Liver (tissue), 9 donors: ENCODE results near the gene GLYAT. TPM values are rescaled to one million over a fixed set of nuclear protein-coding genes. Genes with fewer than 3 reads are reported as not detected.

ENCODE experiments used
- DNase-seq: peaks from one replicate; pipeline ENCODE4 v3.0.0-alpha.2; 2017; ENCODE audit warnings: low spot score
- H3K27ac ChIP-seq, 2 donors: one replicate each; pipeline ENCODE4 v1.7.0; 2013; ENCODE audit warnings: inconsistent platforms in 2 of 2, low read length in 2 of 2, control low read depth in 1 of 2, low read depth in 1 of 2, mild to moderate bottlenecking in 1 of 2
- H3K27me3 ChIP-seq, 4 donors: one replicate each; pipeline versions ENCODE4 v1.6.1 to v1.7.0; 2013; ENCODE audit warnings: low read length in 3 of 4, inconsistent platforms in 1 of 4, mild to moderate bottlenecking in 1 of 4, moderate library complexity in 1 of 4; ENCODE audit not compliant: control insufficient read depth in 4 of 4, insufficient read depth in 4 of 4
- H3K36me3 ChIP-seq, 4 donors: one replicate each; pipeline versions ENCODE4 v1.6.1 to v1.7.0; 2013; ENCODE audit warnings: low read length in 3 of 4, mild to moderate bottlenecking in 3 of 4, low read depth in 1 of 4, moderate library complexity in 1 of 4; ENCODE audit not compliant: control insufficient read depth in 4 of 4, insufficient read depth in 3 of 4
- H3K4me1 ChIP-seq, 4 donors: one replicate each; pipeline versions ENCODE4 v1.6.1 to v1.7.0; 2013; ENCODE audit warnings: low read length in 3 of 4, mild to moderate bottlenecking in 3 of 4, moderate library complexity in 1 of 4; ENCODE audit not compliant: control insufficient read depth in 4 of 4, insufficient read depth in 4 of 4
- H3K4me3 ChIP-seq, 3 donors: one replicate each; pipeline versions ENCODE4 v1.6.1 to v1.7.0; 2013; ENCODE audit warnings: low read length in 3 of 3, control low read depth in 1 of 3, low read depth in 1 of 3, mild to moderate bottlenecking in 1 of 3
- H3K9ac ChIP-seq, 2 donors: one replicate each; pipeline ENCODE4 v1.7.0; 2013; ENCODE audit warnings: low read length in 2 of 2, mild to moderate bottlenecking in 2 of 2, moderate library complexity in 2 of 2, control low read depth in 1 of 2, low read depth in 1 of 2
- H3K9me3 ChIP-seq, 4 donors: one replicate each; pipeline versions ENCODE4 v1.6.1 to v1.7.0; 2013; ENCODE audit warnings: low read length in 3 of 4; ENCODE audit not compliant: control insufficient read depth in 4 of 4
- EGR1 ChIP-seq, 2 donors: IDR thresholded peaks; 2 replicates each; pipeline ENCODE4 v1.6.1; 2016 to 2018; ENCODE audit warnings: antibody characterized with exemption in 2 of 2, low read depth in 2 of 2
- FOXA1 ChIP-seq: IDR thresholded peaks from 2 replicates; pipeline ENCODE4 v1.6.1; 2016; ENCODE audit warnings: antibody characterized with exemption
- FOXA2 ChIP-seq: IDR thresholded peaks from 2 replicates; pipeline ENCODE4 v1.6.1; 2016; ENCODE audit warnings: antibody characterized with exemption
- GABPA ChIP-seq, 2 donors: IDR thresholded peaks in 1 of 2; conservative IDR thresholded peaks in 1 of 2; 2 replicates each; pipeline ENCODE4 v1.6.1; 2016; ENCODE audit warnings: antibody characterized with exemption in 2 of 2, mild to moderate bottlenecking in 1 of 2, moderate library complexity in 1 of 2
- HNF4A ChIP-seq, 2 donors: conservative IDR thresholded peaks; 2 replicates each; pipeline ENCODE4 v1.6.1; 2016; ENCODE audit warnings: antibody characterized with exemption in 2 of 2, mild to moderate bottlenecking in 2 of 2
- HNF4G ChIP-seq: IDR thresholded peaks from 2 replicates; pipeline ENCODE4 v1.6.1; 2016; ENCODE audit warnings: antibody characterized with exemption
- JUND ChIP-seq, 2 donors: IDR thresholded peaks; 2 replicates each; pipeline ENCODE4 v1.6.1; 2016; ENCODE audit warnings: antibody characterized with exemption in 2 of 2
- NR2F2 ChIP-seq: IDR thresholded peaks from 2 replicates; pipeline ENCODE4 v1.6.1; 2016; ENCODE audit warnings: antibody characterized with exemption
- RAD21 ChIP-seq, 2 donors: IDR thresholded peaks; 2 replicates each; pipeline ENCODE4 v1.6.1; 2016; ENCODE audit warnings: antibody characterized with exemption in 2 of 2, mild to moderate bottlenecking in 2 of 2
- RXRA ChIP-seq, 2 donors: IDR thresholded peaks; 2 replicates each; pipeline ENCODE4 v1.6.1; 2017 to 2018; ENCODE audit warnings: antibody characterized with exemption in 2 of 2, mild to moderate bottlenecking in 1 of 2
- SP1 ChIP-seq: IDR thresholded peaks from 2 replicates; pipeline ENCODE4 v1.6.1; 2018; ENCODE audit warnings: antibody characterized with exemption, mild to moderate bottlenecking
- TAF1 ChIP-seq: conservative IDR thresholded peaks from 2 replicates; pipeline ENCODE4 v1.6.1; 2016; ENCODE audit warnings: antibody characterized with exemption, mild to moderate bottlenecking
- YY1 ChIP-seq: IDR thresholded peaks from 2 replicates; pipeline ENCODE4 v1.6.1; 2016; ENCODE audit warnings: antibody characterized with exemption, mild to moderate bottlenecking
- WGBS: extraction: QIAGEN DNeasy Blood & Tissue Kit; methylation state at CpG from one replicate; pipeline ENCODE4 v1.1.7; 2013; 5-methylcytosine and 5-hydroxymethylcytosine counted together
- polyA plus RNA-seq, 2 donors: library from polyadenylated mRNA; stranded (reverse) in 1 of 2; unstranded in 1 of 2; fragments of 200-250 nt in 1 of 2; fragments of >200 nt in 1 of 2; fragmentation: Nextera tagmentation in 1 of 2; extraction: Ambion mirVana in 1 of 2; gene quantifications; one replicate each; pipeline versions ENCODE4 v1.2.1 to v1.2.3, GENCODE V29; 2013 to 2015
- total RNA-seq, 2 donors: library from RNA; depleted of rRNA; stranded (reverse); fragments of >200 nt; gene quantifications; one replicate each; pipeline ENCODE4 v1.2.3, GENCODE V29; 2014
- TF ChIP-seq, protein P1 (sequence below): IDR thresholded peaks from 2 replicates; pipeline ENCODE4 v1.6.1; 2016; ENCODE audit warnings: antibody characterized with exemption, mild to moderate bottlenecking
- TF ChIP-seq, protein P2 (sequence below): IDR thresholded peaks from 2 replicates; pipeline ENCODE4 v1.6.1; 2016; ENCODE audit warnings: antibody characterized with exemption
- TF ChIP-seq, protein P3 (sequence below): fragments of 150-350 bp; IDR thresholded peaks from 2 replicates; pipeline ENCODE4 v1.5.1; 2017; ENCODE audit warnings: improper control_type of control experiment, low read depth, low read length; ENCODE audit not compliant: missing input control
- TF ChIP-seq, protein P4 (sequence below): IDR thresholded peaks from 2 replicates; pipeline ENCODE4 v1.6.1; 2016; ENCODE audit warnings: antibody characterized with exemption
- TF ChIP-seq, protein P5 (sequence below): IDR thresholded peaks from 2 replicates; pipeline ENCODE4 v1.6.1; 2016; ENCODE audit warnings: antibody characterized with exemption
- donor health status: healthy.
- donor health status: healthy.
- donor health status: healthy.
- donor health status: healthy.
- donor health status: healthy.

The GLYAT gene
- total and polyA plus RNA-seq, 4 donors, result 5.6 to 181 (median 110) TPM

DNA sequence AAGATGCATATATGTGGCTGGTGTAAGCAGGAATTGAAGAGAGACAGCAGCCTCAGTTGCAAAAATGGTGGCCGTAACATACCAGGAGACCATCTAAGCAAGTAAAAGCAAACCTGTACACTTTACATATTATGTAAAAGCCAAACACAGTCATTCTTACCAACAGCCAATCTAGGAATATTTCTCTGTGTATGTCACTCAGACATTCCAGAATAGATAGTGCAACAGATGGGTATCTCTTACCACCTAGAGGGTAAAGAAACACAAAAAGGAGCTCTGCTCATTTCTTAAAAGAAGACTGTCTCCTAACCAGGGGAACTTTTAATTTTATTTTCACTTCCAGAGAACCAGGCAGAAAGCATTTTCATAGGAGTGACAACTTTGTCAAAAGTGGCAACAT is 38.7 kb downstream of the GLYAT start:
- whole genome bisulfite sequencing, result 100% methylated on average over 1 of the region's 1 CpG
- no peak for DNase-seq
- TF ChIP-seq YY1 (no peak), HNF4G (no peak), RXRA (IDR thresholded peaks at IDR 0.05) (no peak), GABPA (IDR thresholded peaks at IDR 0.05 in 1 of 2, conservative IDR thresholded peaks at IDR 0.05 in 1 of 2) (no peak), FOXA2 (no peak), EGR1 (IDR thresholded peaks at IDR 0.05; ENCODE audit: low read depth in 2 of 2) (no peak), HNF4A (conservative IDR thresholded peaks at IDR 0.05) (no peak), TAF1 (no peak), RAD21 (IDR thresholded peaks at IDR 0.05) (no peak), NR2F2 (no peak)
- TF ChIP-seq, protein P1, sequence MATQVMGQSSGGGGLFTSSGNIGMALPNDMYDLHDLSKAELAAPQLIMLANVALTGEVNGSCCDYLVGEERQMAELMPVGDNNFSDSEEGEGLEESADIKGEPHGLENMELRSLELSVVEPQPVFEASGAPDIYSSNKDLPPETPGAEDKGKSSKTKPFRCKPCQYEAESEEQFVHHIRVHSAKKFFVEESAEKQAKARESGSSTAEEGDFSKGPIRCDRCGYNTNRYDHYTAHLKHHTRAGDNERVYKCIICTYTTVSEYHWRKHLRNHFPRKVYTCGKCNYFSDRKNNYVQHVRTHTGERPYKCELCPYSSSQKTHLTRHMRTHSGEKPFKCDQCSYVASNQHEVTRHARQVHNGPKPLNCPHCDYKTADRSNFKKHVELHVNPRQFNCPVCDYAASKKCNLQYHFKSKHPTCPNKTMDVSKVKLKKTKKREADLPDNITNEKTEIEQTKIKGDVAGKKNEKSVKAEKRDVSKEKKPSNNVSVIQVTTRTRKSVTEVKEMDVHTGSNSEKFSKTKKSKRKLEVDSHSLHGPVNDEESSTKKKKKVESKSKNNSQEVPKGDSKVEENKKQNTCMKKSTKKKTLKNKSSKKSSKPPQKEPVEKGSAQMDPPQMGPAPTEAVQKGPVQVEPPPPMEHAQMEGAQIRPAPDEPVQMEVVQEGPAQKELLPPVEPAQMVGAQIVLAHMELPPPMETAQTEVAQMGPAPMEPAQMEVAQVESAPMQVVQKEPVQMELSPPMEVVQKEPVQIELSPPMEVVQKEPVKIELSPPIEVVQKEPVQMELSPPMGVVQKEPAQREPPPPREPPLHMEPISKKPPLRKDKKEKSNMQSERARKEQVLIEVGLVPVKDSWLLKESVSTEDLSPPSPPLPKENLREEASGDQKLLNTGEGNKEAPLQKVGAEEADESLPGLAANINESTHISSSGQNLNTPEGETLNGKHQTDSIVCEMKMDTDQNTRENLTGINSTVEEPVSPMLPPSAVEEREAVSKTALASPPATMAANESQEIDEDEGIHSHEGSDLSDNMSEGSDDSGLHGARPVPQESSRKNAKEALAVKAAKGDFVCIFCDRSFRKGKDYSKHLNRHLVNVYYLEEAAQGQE, result no peak
- TF ChIP-seq, protein P2, sequence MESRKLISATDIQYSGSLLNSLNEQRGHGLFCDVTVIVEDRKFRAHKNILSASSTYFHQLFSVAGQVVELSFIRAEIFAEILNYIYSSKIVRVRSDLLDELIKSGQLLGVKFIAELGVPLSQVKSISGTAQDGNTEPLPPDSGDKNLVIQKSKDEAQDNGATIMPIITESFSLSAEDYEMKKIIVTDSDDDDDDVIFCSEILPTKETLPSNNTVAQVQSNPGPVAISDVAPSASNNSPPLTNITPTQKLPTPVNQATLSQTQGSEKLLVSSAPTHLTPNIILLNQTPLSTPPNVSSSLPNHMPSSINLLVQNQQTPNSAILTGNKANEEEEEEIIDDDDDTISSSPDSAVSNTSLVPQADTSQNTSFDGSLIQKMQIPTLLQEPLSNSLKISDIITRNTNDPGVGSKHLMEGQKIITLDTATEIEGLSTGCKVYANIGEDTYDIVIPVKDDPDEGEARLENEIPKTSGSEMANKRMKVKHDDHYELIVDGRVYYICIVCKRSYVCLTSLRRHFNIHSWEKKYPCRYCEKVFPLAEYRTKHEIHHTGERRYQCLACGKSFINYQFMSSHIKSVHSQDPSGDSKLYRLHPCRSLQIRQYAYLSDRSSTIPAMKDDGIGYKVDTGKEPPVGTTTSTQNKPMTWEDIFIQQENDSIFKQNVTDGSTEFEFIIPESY, result no peak
- no peak overlapping the region for H3K27ac ChIP-seq
- H3K36me3 ChIP-seq, result no peaks in the 10 kb centered on the region
- H3K9ac ChIP-seq, result no peak overlapping the region
- no peak overlapping the region for H3K4me3 ChIP-seq
- H3K9me3 ChIP-seq, result peaks cover 0 to 2% (median 0%) of the 10 kb centered on the region in 4 donors
- no peaks in the 10 kb centered on the region for H3K27me3 ChIP-seq
- no peaks in the 10 kb centered on the region for H3K4me1 ChIP-seq

DNA sequence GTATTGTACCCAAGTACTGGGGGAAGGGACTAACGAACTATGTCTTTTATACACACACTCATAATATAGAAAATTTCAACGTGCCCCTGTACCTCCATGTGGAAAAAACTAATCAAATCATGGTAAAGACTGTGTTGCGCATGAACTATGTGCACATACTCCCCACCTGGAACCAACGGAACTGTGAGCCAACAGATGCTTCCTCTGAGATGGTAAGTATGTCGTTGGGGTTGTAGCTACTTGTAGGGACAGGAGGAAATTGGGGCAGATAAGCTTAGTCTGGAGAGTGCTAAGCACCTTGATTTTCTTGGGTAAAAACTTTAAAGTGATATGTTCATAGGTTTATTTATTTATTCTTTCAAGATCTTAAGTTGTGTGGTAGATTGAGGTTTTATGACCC is 40.1 kb downstream of the GLYAT start:
- peaks cover 0 to 2% (median 0%) of the 10 kb centered on the region in 4 donors for H3K9me3 ChIP-seq
- no peak overlapping the region for H3K4me3 ChIP-seq
- WGBS, result 83% methylated on average over 5 of the region's 5 CpGs
- no peaks in the 10 kb centered on the region for H3K4me1 ChIP-seq
- no peaks in the 10 kb centered on the region for H3K36me3 ChIP-seq
- no peak for DNase-seq
- H3K27me3 ChIP-seq, result no peaks in the 10 kb centered on the region
- H3K9ac ChIP-seq, result no peak overlapping the region
- TF ChIP-seq, protein P3, sequence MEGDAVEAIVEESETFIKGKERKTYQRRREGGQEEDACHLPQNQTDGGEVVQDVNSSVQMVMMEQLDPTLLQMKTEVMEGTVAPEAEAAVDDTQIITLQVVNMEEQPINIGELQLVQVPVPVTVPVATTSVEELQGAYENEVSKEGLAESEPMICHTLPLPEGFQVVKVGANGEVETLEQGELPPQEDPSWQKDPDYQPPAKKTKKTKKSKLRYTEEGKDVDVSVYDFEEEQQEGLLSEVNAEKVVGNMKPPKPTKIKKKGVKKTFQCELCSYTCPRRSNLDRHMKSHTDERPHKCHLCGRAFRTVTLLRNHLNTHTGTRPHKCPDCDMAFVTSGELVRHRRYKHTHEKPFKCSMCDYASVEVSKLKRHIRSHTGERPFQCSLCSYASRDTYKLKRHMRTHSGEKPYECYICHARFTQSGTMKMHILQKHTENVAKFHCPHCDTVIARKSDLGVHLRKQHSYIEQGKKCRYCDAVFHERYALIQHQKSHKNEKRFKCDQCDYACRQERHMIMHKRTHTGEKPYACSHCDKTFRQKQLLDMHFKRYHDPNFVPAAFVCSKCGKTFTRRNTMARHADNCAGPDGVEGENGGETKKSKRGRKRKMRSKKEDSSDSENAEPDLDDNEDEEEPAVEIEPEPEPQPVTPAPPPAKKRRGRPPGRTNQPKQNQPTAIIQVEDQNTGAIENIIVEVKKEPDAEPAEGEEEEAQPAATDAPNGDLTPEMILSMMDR, result no peak
- TF ChIP-seq RAD21 (IDR thresholded peaks at IDR 0.05), result no peak
- TF ChIP-seq RXRA (IDR thresholded peaks at IDR 0.05), result no peak
- TF ChIP-seq JUND (IDR thresholded peaks at IDR 0.05), result no peak
- TF ChIP-seq FOXA2, result no peak
- no peak for TF ChIP-seq HNF4G
- TF ChIP-seq YY1, result no peak
- TF ChIP-seq SP1, result no peak
- no peak for TF ChIP-seq TAF1
- TF ChIP-seq, protein P4, sequence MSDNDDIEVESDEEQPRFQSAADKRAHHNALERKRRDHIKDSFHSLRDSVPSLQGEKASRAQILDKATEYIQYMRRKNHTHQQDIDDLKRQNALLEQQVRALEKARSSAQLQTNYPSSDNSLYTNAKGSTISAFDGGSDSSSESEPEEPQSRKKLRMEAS, result no peak
- TF ChIP-seq, protein P2, result no peak
- no peak for TF ChIP-seq GABPA (IDR thresholded peaks at IDR 0.05 in 1 of 2, conservative IDR thresholded peaks at IDR 0.05 in 1 of 2)
- TF ChIP-seq, protein P5, sequence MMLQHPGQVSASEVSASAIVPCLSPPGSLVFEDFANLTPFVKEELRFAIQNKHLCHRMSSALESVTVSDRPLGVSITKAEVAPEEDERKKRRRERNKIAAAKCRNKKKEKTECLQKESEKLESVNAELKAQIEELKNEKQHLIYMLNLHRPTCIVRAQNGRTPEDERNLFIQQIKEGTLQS, result no peak
- TF ChIP-seq HNF4A (conservative IDR thresholded peaks at IDR 0.05), result no peak
- no peak for TF ChIP-seq EGR1 (IDR thresholded peaks at IDR 0.05; ENCODE audit: low read depth in 2 of 2)
- no peak for TF ChIP-seq NR2F2
- TF ChIP-seq FOXA1, result no peak
- TF ChIP-seq, protein P1, result no peak
- H3K27ac ChIP-seq, result no peak overlapping the region
